Progenitor cell of endocrine pancreas (in vitro differentiated cells): ENCODE data around the gene PLEKHO2. TPM values are rescaled to one million over a fixed set of nuclear protein-coding genes. Genes with fewer than 3 reads are reported as not detected.

Experiments used
- DNase-seq: peaks from one replicate; pipeline ENCODE4 v3.0.0; 2021; ENCODE audit warnings: low spot score; ENCODE audit not compliant: unreplicated experiment
- H3K27ac Mint-ChIP-seq: 2 replicates; pipeline ENCODE4 v1.8.0; 2021; ENCODE audit warnings: mild to moderate bottlenecking, moderate library complexity, mixed read lengths
- H3K27me3 Mint-ChIP-seq: 2 replicates; pipeline ENCODE4 v1.8.0; 2021; ENCODE audit warnings: mixed read lengths
- H3K36me3 Mint-ChIP-seq: 2 replicates; pipeline ENCODE4 v1.8.0; 2022; ENCODE audit warnings: mixed read lengths; ENCODE audit not compliant: insufficient read depth
- H3K4me1 Mint-ChIP-seq: 2 replicates; pipeline ENCODE4 v1.8.0; 2021; ENCODE audit warnings: low read depth, mixed read lengths
- H3K4me3 Mint-ChIP-seq: 2 replicates; pipeline ENCODE4 v1.8.0; 2021; ENCODE audit warnings: low read depth, mild to moderate bottlenecking, moderate library complexity, mixed read lengths
- H3K9me3 Mint-ChIP-seq: 2 replicates; pipeline ENCODE4 v1.8.0; 2021; ENCODE audit warnings: low read depth, mixed read lengths
- CTCF ChIP-seq: fragments of 200-600 bp; sonication (generic); IDR thresholded peaks from one replicate; pipeline ENCODE4 v1.5.0; 2021; ENCODE audit warnings: antibody characterized with exemption, mild to moderate bottlenecking; ENCODE audit not compliant: unreplicated experiment
- total RNA-seq: library from RNA; stranded (reverse); gene quantifications from 2 replicates; pipeline ENCODE4 v1.2.1, GENCODE V29; 2021

Gene PLEKHO2
- total RNA-seq, 1 donor from 2014 or later, result 9.6 TPM

GRCh38 chr15:64803526-64803925 lies 38.2 kb upstream of the PLEKHO2 start:
- Mint-ChIP-seq H3K36me3 (no peaks in the 10 kb centered on the region), H3K27ac (no peak overlapping the region), H3K9me3 (peaks cover 5% of the 10 kb centered on the region), H3K4me1 (peaks cover 2% of the 10 kb centered on the region), H3K4me3 (no peak overlapping the region), H3K27me3 (peaks cover 4% of the 10 kb centered on the region)
- no peak for TF ChIP-seq CTCF
- no peak for DNase-seq

- DNase-seq, result no peak
- H3K27me3 Mint-ChIP-seq, result peaks cover 7% of the 10 kb centered on the region
- no peak overlapping the region for H3K27ac Mint-ChIP-seq
- H3K4me3 Mint-ChIP-seq, result no peak overlapping the region
- peaks cover 2% of the 10 kb centered on the region for H3K4me1 Mint-ChIP-seq
- H3K36me3 Mint-ChIP-seq, result no peaks in the 10 kb centered on the region
- peaks cover 5% of the 10 kb centered on the region for H3K9me3 Mint-ChIP-seq
- TF ChIP-seq CTCF, result no peak
Observed at GRCh38 chr15:64804619-64805018, 37.1 kb upstream of the PLEKHO2 start.

DNA sequence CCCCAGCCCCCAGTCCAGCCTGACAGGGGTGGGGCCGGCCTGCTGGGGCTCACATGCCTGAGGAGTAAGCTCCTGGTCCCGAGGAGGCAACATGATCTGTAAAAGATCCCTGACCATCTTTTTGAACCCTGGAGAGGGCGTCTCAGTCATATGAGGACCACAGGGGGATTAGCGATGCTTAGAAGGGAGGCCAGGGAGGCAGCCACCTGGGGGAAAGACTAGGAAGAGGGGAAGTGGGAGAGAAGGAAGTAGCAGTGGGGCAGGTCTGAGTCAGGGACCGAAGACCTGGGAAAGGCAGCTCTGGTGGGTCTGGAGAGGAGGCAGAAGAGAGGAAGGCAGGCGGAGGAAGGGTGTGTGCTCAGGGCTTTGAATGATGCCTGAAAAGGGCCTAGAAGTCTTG lies 35.2 kb upstream of the PLEKHO2 start:
- no peak for DNase-seq
- H3K27ac Mint-ChIP-seq, result peak overlapping the region; percentile 44

DNA sequence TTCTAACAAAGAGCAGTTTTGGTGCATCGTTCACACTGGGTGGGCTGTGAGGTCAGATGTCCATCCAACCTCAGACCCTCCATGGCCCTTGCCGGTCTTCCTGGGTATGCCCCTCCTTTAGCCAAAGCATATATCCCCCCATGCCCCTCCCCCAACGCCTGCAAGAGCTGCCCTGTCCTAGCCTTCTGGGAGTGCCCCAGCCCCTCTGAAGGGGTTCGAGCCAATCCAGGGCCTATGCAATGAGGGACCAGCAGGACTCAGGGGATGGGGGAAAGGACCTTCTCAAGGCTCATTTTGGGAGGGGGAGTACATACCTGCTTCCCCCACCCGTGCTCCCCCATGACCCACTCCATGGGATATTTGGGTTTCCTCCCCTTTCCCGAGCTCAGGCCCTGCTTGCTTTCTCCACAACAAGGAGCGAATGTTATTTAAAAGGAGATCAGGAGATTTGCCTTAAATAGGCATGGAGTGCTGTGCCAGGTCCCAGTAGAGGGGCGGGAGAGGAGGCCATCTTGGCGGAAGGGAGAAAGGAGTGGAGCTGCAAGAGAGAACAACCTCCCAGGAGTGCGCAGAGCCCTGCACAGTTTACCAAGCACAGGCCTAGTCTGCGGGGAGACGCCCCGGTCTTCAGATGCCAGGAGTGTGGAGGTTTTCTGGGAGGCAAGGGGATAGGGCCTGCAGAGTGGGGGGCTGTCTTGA lies 34.5 kb upstream of the PLEKHO2 start:
- DNase-seq, result no peak
- no peak for TF ChIP-seq CTCF
- Mint-ChIP-seq H3K27me3 (peaks cover 12% of the 10 kb centered on the region), H3K4me1 (peaks cover 4% of the 10 kb centered on the region), H3K9me3 (no peaks in the 10 kb centered on the region), H3K4me3 (no peak overlapping the region), H3K27ac (no peak overlapping the region), H3K36me3 (no peaks in the 10 kb centered on the region)

More for the DNA sequence above, 35.2 kb upstream of the PLEKHO2 start:
- H3K27me3 Mint-ChIP-seq, result peaks cover 12% of the 10 kb centered on the region
- peaks cover 4% of the 10 kb centered on the region for H3K4me1 Mint-ChIP-seq
- no peaks in the 10 kb centered on the region for H3K9me3 Mint-ChIP-seq
- H3K4me3 Mint-ChIP-seq, result no peak overlapping the region
- TF ChIP-seq CTCF, result no peak
- H3K36me3 Mint-ChIP-seq, result no peaks in the 10 kb centered on the region

- H3K4me3 Mint-ChIP-seq, result no peak overlapping the region
- peaks cover 4% of the 10 kb centered on the region for H3K4me1 Mint-ChIP-seq
- no peaks in the 10 kb centered on the region for H3K36me3 Mint-ChIP-seq
- no peak for DNase-seq
- no peak overlapping the region for H3K27ac Mint-ChIP-seq
- no peak for TF ChIP-seq CTCF
- H3K27me3 Mint-ChIP-seq, result peaks cover 12% of the 10 kb centered on the region
- no peaks in the 10 kb centered on the region for H3K9me3 Mint-ChIP-seq
Observed at GRCh38 chr15:64807751-64808222, 33.9 kb upstream of the PLEKHO2 start.
